Upper lobe of left lung (tissue), 6 donors: ENCODE data around the gene SPIRE2. TPM values are rescaled to one million over a fixed set of nuclear protein-coding genes. Genes with fewer than 3 reads are reported as not detected.
"Not testable (repeated sequence)": the region's sequence is repeated elsewhere in the genome, so short reads cannot be mapped to it uniquely, and the experiment has no call there.

Experiments
- ATAC-seq, 2 donors: fragments of 200-7000 bp; cut with Tn5 transposase; one replicate each; pipeline ENCODE4 v1.9.1; 2022; ENCODE audit warnings: mild to moderate bottlenecking in 2 of 2, moderate library complexity in 2 of 2; ENCODE audit not compliant: low FRiP score in 2 of 2
- DNase-seq, 2 donors: peaks; one replicate each; pipeline ENCODE4 v3.0.0-alpha.2; 2019 to 2020
- H3K27ac ChIP-seq, 4 donors: fragments of 200-600 bp; sonication (generic); one replicate each; pipeline ENCODE4 v1.5.1; 2016 to 2019
- H3K27me3 ChIP-seq, 4 donors: fragments of 200-600 bp; sonication (generic); one replicate each; pipeline ENCODE4 v1.5.1; 2017 to 2019
- H3K36me3 ChIP-seq, 4 donors: fragments of 200-600 bp; sonication (generic); one replicate each; pipeline ENCODE4 v1.5.1; 2016 to 2019
- H3K4me1 ChIP-seq, 4 donors: fragments of 200-600 bp; sonication (generic); one replicate each; pipeline ENCODE4 v1.5.1; 2018 to 2019
- H3K4me3 ChIP-seq, 4 donors: fragments of 200-600 bp; sonication (generic); one replicate each; pipeline ENCODE4 v1.5.1; 2017 to 2019; ENCODE audit warnings: mild to moderate bottlenecking in 2 of 4, moderate library complexity in 1 of 4
- H3K9me3 ChIP-seq, 4 donors: fragments of 200-600 bp; sonication (generic); one replicate each; pipeline ENCODE4 v1.5.1; 2018 to 2019
- CTCF ChIP-seq, 6 experiments: fragments of 450-650 bp in 4 of 6; fragments of 200-600 bp in 2 of 6; sonication (generic) in 2 of 6; IDR thresholded peaks; one replicate each; pipeline ENCODE4 v1.5.1; 2016 to 2019; ENCODE audit warnings: antibody characterized with exemption in 6 of 6
- EP300 ChIP-seq, 4 donors: sonication (generic); formaldehyde crosslinking; IDR thresholded peaks; one replicate each; pipeline ENCODE4 v1.5.1; 2017; ENCODE audit warnings: antibody characterized with exemption in 4 of 4, control low read depth in 2 of 4
- POLR2A ChIP-seq, 4 donors: fragments of 450-650 bp; IDR thresholded peaks; one replicate each; pipeline ENCODE4 v1.5.1; 2016 to 2017; ENCODE audit warnings: antibody characterized with exemption in 4 of 4, mild to moderate bottlenecking in 2 of 4
- POLR2AphosphoS5 ChIP-seq, 2 donors: sonication (generic); formaldehyde crosslinking; IDR thresholded peaks; one replicate each; pipeline ENCODE4 v1.5.1; 2017; ENCODE audit warnings: antibody characterized with exemption in 2 of 2
- WGBS, 2 donors: methylation state at CpG; one replicate each; pipeline ENCODE4 v1.1.5; 2017 to 2018; 5-methylcytosine and 5-hydroxymethylcytosine counted together
- total RNA-seq, 6 donors: library from RNA; depleted of rRNA in 4 of 6; stranded (reverse); fragments of >200 nt in 4 of 6; gene quantifications; one replicate each; pipeline versions ENCODE4 v1.1.0 to v1.2.1, GENCODE V29; 2016 to 2021
- donor health status: DM: no; HTN: no; CAD: no; lungs with moderate emphysema.
- donor health status: DM: no; HTN: yes; CAD: no; lungs with severe emphysema.

Gene SPIRE2
- total RNA-seq, 6 donors from 2014 or later: 6.1 to 52.4 (median 14.7) TPM

GRCh38 chr16:89822188-89823086, 5.8 kb upstream of the SPIRE2 start:
- peak in 1 of 2 donors; percentile 78 for DNase-seq
- peaks cover 4 to 31% (median 14%) of the 10 kb centered on the region in 4 donors for H3K4me1 ChIP-seq
- TF ChIP-seq CTCF (IDR thresholded peaks at IDR 0.05): no peak
- peak in 1 of 4 donors; percentile 7 for TF ChIP-seq POLR2A (IDR thresholded peaks at IDR 0.05)
- no peaks in the 10 kb centered on the region for H3K27me3 ChIP-seq
- ATAC-seq: peak; percentile 28 to 86
- 79 to 80% methylated on average over 18 to 19 of the region's 19 CpGs for WGBS, 2 donors
- H3K27ac ChIP-seq: peak overlapping the region in 2 of 4 donors; percentile 49 to 67
- H3K4me3 ChIP-seq: no peak overlapping the region
- no peaks in the 10 kb centered on the region for H3K36me3 ChIP-seq
- H3K9me3 ChIP-seq: no peaks in the 10 kb centered on the region

- DNase-seq: no peak
- H3K4me1 ChIP-seq: peaks cover 9 to 29% (median 19%) of the 10 kb centered on the region in 4 donors
- H3K36me3 ChIP-seq: no peaks in the 10 kb centered on the region
- no peak for ATAC-seq
- 83 to 94% methylated on average over 6 to 8 of the region's 8 CpGs for WGBS, 2 donors
- no peaks in the 10 kb centered on the region for H3K9me3 ChIP-seq
- H3K4me3 ChIP-seq: no peak overlapping the region
- no peaks in the 10 kb centered on the region for H3K27me3 ChIP-seq
- TF ChIP-seq CTCF (IDR thresholded peaks at IDR 0.05) (no peak), EP300 (IDR thresholded peaks at IDR 0.05) (no peak), POLR2A (IDR thresholded peaks at IDR 0.05) (no peak), POLR2AphosphoS5 (IDR thresholded peaks at IDR 0.05) (no peak)
- H3K27ac ChIP-seq: peak overlapping the region in 1 of 4 donors; percentile 17
These were observed 5.0 kb upstream of the SPIRE2 start for GRCh38 chr16:89823087-89823823.

- H3K9me3 ChIP-seq, H3K27ac ChIP-seq, DNase-seq, H3K27me3 ChIP-seq, H3K36me3 ChIP-seq, H3K4me3 ChIP-seq, ATAC-seq: not testable (repeated sequence)
- 82 to 86% methylated on average over 5 of the region's 5 CpGs for WGBS, 2 donors
- peaks cover 12 to 29% (median 21%) of the 10 kb centered on the region in 4 donors for H3K4me1 ChIP-seq
These were observed 4.5 kb upstream of the SPIRE2 start for GRCh38 chr16:89823824-89824148.

GRCh38 chr16:89826531-89827382, 1.5 kb upstream of the SPIRE2 start:
- 74 to 79% methylated on average over 26 of the region's 26 CpGs for WGBS, 2 donors
- no peak for ATAC-seq
- Histone ChIP-seq H3K27me3 (no peaks in the 10 kb centered on the region), H3K4me3 (peak overlapping the region in 1 of 4 donors; percentile 59), H3K27ac (peak overlapping the region; percentile 64 to 76 (median 69)), H3K9me3 (no peaks in the 10 kb centered on the region), H3K36me3 (no peaks in the 10 kb centered on the region), H3K4me1 (peaks cover 18 to 36% (median 25%) of the 10 kb centered on the region in 4 donors)
- peak in 1 of 2 donors; percentile 58 for DNase-seq
- no peak for TF ChIP-seq CTCF (IDR thresholded peaks at IDR 0.05)
- no peak for TF ChIP-seq POLR2AphosphoS5 (IDR thresholded peaks at IDR 0.05)
- TF ChIP-seq EP300 (IDR thresholded peaks at IDR 0.05): no peak
